GM19397 (cell line): Measurements from ENCODE around the gene ENDOD1.
A peak's percentile ranks its signal among the peaks of the same experiment; 100 is the strongest.
"Not testable (repeated sequence)": the region's sequence is repeated elsewhere in the genome, so short reads cannot be mapped to it uniquely, and the experiment has no call there.

ENCODE experiments used
- ATAC-seq: cut with Tn5 transposase; IDR thresholded peaks from one replicate; pipeline ENCODE4 v1.9.1; 2021; ENCODE audit warnings: mild to moderate bottlenecking, moderate library complexity; ENCODE audit not compliant: unreplicated experiment

Gene ENDOD1

GRCh38 chr11:95089620-95090542, at the start of gene ENDOD1:
Gene ENDOD1 (plus strand): TSS chr11:95089846. CDS start chr11:95089928, 82 bp downstream.
- ATAC-seq = peak; percentile 89

- ATAC-seq = no peak
Measured at GRCh38 chr11:95042239-95042638, 47.4 kb upstream of the ENDOD1 start.

- no peak for ATAC-seq
Measured at GRCh38 chr11:95042906-95043305, 46.7 kb upstream of the ENDOD1 start.

- no peak for ATAC-seq
Measured at GRCh38 chr11:95044010-95044409, 45.6 kb upstream of the ENDOD1 start.

- no peak for ATAC-seq
Measured at GRCh38 chr11:95045812-95046211, 43.8 kb upstream of the ENDOD1 start.

GRCh38 chr11:95049122-95049521, 40.5 kb upstream of the ENDOD1 start, which contains the start of gene KDM4F:
Gene KDM4F (plus strand): TSS chr11:95049422.
- ATAC-seq = not testable (repeated sequence)

GRCh38 chr11:95050595-95051202, 38.9 kb upstream of the ENDOD1 start:
- no peak for ATAC-seq

GRCh38 chr11:95054356-95054755, 35.3 kb upstream of the ENDOD1 start:
- ATAC-seq = no peak

GRCh38 chr11:95055283-95055897, 34.3 kb upstream of the ENDOD1 start:
- ATAC-seq = peak; percentile 89

GRCh38 chr11:95057959-95058358, 31.7 kb upstream of the ENDOD1 start:
- no peak for ATAC-seq

- no peak for ATAC-seq
Measured at GRCh38 chr11:95058621-95059020, 31.0 kb upstream of the ENDOD1 start.

- no peak for ATAC-seq
Measured at GRCh38 chr11:95059046-95059445, 30.6 kb upstream of the ENDOD1 start.

- no peak for ATAC-seq
Measured at GRCh38 chr11:95065336-95065735, 24.3 kb upstream of the ENDOD1 start.

- peak; percentile 33 for ATAC-seq
Measured at GRCh38 chr11:95066716-95067038, 23.0 kb upstream of the ENDOD1 start, which contains the start of gene SRSF8. Gene SRSF8 (plus strand): TSS chr11:95066919. CDS start chr11:95067227, 308 bp downstream.

GRCh38 chr11:95067039-95067840, 22.4 kb upstream of the ENDOD1 start:
- ATAC-seq = peak; percentile 73

GRCh38 chr11:95067841-95068219, 21.8 kb upstream of the ENDOD1 start:
- no peak for ATAC-seq

GRCh38 chr11:95068549-95068948, 21.1 kb upstream of the ENDOD1 start:
- ATAC-seq = peak; percentile 47

GRCh38 chr11:95070471-95070870, 19.2 kb upstream of the ENDOD1 start:
- no peak for ATAC-seq

- ATAC-seq = no peak
Measured at GRCh38 chr11:95072948-95073347, 16.7 kb upstream of the ENDOD1 start.

- no peak for ATAC-seq
Measured at GRCh38 chr11:95074792-95075563, 14.7 kb upstream of the ENDOD1 start.
